HG03520 (cell line): ENCODE data around the gene PCNT.

Experiments used
- ATAC-seq: cut with Tn5 transposase; IDR thresholded peaks from one replicate; pipeline ENCODE4 v1.9.1; 2021; ENCODE audit warnings: mild to moderate bottlenecking, moderate library complexity; ENCODE audit not compliant: unreplicated experiment

PCNT gene

DNA sequence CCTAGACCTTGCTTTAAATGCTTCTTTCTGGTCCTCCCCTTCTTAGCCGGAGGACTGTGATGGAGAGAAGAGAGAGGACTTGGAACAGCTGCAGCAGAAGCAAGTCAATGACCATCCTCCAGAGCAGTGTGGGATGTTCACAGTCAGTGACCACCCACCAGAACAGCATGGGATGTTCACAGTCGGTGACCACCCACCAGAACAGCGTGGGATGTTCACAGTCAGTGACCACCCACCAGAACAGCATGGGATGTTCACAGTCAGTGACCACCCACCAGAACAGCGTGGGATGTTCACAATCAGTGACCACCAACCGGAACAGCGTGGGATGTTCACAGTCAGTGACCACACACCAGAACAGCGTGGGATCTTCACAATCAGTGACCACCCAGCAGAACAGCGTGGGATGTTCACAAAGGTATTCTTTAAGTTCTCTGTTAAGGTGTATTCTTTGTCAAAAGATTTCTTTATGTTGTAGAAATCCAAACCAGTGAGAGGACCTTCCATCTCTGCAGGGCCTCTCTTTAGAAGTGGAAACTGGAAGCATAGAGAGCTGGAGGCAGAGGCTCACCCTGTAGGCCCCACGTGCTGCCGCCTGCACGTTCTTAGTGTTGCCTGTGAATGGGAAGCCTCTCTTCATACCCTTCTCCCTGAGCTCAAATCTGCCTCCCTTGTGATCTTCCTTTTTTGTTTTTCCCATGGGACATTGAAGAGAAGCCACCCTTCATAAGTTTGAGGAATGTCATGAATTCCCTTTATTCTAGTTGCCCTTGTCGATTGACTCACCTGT, 10.6 kb downstream of the PCNT start:
- ATAC-seq = no peak

DNA sequence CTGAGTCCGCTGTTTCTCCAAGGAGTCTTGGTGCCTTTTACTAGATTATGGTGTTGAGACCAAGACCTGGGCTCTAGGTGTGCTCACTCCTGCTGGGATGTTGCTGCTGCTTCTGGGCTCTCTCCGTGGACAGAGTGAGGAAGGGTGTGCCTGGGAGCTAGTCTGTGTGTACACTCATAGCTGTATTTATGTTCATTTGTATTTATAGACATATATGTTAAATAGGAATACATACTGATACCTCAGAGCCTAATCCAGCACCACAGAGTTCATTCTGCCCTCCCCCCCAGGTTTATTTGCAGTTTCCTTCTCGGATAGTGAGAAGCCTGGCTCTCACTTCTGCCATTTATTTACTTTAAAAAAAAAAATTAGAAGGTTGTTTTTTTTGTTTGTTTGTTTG, 12.6 kb downstream of the PCNT start:
- ATAC-seq = no peak

DNA sequence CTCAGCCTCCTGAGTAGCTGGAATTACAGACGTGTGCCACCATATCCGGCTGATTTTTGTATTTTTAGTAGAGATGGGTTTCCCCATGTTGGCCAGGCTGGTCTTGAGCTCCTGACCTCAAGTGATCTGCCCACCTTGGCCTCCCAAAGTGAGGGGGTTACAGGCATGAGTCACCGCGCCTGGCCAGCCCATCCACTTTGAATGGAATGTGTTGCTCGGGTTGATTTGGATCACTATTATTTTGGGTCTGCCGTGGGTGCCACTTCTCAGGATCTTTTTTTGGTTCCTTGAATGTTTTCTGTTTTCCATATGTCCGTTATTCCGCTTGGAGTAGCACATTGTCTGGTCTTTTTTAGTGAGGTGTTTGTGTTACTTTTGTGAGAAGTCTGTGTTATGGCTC, 17.0 kb downstream of the PCNT start:
- ATAC-seq = no peak

DNA sequence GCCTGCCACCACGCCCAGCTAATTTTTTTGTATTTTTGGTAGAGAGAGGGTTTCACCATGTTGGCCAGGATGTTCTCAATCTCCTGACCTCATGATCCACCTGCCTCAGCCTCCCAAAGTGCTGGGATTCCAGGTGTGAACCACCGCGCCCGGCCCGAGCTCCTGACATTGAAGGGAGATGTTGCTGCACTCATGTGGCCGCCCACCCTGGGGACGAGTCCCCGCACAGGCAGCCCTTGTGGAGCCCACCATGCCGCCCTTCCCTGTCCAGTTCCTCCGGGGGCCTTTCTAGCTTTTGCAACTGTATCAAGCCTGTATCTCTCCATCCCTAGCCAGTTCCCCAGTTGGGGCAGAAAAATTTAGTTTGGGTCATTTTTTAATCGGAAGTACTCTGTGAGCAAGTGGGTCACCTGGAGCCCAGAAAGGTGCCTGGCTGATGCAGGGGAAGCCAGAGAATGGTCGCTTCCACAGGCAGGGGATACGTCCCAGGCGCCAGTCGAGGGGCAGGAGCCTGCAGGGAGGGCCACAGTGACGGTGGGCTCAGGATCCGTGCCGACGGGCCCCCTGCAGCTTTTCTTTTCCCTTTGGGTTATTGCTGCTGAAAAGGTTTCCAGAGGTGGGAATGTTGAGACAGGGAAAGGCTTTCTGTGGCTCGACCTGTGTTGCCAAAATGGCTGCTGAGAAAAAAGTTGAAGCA, 20.4 kb downstream of the PCNT start:
- no peak for ATAC-seq

DNA sequence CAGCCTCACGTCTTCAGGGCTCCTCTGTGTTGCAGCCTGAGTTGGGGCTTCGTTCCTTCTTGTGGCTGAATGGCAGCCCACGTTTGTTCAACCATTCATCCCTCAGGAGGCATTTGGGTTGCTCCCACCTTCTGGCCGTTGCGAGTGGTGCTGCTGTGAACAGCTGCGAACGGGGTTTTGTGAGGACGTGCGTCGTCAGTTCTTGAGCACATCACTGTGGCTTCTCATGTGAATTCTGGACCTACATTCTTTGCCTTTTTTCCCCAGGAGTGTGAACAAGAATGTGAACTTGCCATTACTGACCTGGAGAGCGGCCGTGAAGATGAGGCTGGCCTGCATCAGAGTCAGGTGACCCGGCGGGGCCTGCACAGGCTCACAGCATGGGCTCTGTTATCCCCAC, 21.9 kb downstream of the PCNT start:
- no peak for ATAC-seq

DNA sequence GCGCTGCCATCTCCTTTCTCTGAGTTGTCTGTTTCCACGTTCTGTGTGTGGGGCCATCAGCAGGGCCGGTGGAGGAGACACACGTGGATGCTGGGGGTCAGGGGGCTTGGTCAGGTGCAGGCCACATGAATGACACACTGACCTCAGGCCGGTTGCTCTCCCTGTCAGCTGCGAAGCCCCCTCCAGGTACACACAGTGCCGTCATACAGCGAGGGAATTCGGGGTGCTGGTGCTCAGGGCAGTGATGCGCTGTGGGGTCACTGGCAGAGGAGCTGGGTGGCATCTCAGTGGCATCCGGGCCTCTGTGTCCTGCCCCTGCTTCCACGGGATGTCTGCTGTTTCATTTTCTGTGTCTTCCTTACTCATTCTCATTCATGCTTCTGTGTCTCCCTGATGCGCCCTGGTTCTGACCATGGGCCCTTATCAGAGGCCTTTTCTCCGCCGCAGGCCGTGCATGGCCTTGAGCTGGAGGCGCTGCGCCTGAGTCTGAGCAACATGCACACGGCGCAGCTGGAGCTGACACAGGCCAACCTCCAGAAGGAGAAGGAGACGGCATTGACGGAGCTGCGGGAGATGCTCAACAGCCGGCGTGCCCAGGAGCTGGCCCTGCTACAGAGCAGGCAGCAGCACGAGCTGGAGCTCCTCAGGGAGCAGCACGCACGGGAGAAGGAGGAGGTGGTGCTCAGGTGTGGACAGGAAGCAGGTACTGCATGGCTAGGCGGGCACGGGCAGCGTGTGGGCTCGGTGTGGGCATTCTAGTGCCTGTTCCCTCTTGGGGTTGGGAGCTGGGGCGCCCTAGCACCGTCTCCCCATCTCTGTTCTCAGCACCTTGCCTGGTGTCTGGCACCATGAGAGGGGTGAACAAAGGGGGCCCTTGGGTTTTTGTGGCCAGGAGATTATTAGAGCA, 22.6 kb downstream of the PCNT start:
- ATAC-seq = no peak

DNA sequence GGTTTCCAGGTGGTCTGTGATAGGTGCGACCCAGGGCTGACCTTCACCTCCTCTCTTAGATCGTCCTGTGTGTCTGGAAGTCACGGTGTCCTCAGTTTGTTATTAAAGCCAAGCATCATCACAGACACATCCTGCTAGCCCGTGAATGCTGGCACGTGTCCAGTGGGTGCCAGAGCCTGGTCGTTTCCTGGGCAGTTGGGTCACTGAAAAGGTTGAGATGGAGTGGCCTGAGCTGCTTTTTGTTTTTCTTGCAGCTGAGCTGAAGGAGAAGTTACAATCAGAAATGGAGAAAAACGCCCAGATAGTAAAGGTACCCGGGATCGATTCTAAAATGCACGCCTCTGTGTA, 23.2 kb downstream of the PCNT start:
- no peak for ATAC-seq

DNA sequence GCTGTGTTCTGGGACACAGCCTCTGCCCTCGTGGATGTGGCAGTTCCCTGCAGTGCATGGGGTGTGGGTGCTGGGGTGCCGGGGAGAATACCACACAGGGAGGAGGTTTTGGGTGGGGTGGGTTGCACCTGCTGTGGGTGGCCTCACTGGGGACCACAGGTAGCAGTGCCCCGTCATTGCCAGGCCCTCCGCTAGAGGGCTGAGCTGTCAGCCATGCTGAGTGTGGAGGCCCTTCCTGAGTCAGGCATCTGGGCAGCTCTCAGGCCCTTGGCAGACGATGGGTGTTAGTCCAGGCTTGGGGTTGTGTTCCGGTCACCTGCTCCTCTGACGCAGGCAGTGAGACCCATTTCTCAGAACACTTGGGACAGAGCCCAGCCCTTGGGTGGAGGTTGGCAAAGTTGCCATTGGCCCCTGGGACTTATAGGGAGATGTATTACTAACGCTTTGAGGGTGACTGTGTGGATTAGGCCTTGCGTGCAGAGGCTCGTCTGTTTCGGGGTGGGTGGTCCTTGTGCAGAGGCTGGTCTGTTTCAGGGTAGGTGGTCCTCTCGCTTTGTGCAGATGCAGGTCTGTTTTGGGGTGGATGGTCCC, 23.9 kb downstream of the PCNT start:
- ATAC-seq = no peak

DNA sequence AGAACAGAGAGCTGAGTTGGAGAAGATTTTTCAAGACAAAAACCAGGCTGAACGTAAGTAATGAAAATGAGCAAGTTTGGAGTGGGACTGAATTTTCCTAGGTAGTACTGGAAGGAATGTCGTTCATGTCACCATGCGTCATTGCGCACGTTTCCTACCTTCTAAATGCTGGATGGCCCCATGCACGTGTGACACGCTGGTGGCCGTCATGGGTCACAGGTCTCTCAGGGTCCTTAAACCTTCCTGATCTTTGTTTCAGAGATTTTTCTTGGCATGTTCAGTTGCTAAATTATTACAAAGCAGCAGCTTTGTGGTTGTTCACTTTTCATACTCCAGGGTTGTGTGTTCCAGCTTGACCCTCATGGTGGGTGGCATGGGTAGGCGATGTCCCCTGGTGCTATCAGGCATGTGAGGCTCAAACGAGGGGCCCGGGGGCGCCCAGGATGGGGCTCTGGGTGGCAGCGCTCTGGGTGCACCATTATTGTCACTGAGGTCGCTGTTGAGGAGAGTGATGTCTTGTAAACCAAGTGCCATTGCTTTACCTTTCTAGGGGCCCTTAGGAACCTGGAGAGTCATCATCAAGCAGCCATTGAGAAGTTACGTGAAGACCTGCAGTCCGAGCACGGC, 25.3 kb downstream of the PCNT start:
- ATAC-seq = no peak

DNA sequence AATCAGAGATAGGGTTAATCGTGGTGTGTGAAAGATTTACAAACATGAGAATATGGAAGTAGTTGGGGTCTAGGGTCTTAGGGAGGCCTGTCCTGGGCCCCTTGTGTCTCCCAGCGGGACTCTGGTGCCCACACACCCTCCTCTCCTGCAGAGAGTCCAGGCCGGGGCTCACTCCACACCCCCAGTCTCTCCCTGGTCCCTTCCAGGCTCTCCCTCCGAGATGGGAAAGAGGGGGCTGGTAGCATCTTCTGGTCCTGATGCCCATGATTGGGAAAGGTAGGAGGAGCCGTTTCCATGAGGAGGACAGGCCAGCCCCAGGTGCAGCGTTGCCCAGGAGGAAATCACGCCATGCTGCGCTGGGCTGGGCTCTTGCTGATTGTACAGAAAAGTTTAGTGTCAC, 26.6 kb downstream of the PCNT start:
- ATAC-seq = no peak

DNA sequence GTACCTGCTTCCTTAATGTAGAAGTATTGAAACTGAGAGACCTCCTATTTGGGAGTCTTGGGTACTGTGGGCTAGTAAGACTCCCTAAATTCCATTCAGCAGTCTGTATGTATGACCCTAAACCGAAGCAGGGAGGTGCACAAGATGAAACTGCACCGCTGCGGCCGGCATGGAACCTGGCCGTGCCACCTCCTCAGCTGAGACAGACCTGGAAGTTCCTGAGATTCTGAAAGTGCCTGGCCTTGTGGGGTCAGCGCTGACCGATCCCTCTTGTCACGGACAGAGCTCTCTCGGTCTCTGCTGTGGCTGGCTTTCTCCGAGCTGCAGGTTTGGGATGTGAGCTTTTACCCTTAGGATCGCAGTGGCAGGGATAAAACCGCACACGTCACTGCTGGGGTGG, 27.0 kb downstream of the PCNT start:
- no peak for ATAC-seq

DNA sequence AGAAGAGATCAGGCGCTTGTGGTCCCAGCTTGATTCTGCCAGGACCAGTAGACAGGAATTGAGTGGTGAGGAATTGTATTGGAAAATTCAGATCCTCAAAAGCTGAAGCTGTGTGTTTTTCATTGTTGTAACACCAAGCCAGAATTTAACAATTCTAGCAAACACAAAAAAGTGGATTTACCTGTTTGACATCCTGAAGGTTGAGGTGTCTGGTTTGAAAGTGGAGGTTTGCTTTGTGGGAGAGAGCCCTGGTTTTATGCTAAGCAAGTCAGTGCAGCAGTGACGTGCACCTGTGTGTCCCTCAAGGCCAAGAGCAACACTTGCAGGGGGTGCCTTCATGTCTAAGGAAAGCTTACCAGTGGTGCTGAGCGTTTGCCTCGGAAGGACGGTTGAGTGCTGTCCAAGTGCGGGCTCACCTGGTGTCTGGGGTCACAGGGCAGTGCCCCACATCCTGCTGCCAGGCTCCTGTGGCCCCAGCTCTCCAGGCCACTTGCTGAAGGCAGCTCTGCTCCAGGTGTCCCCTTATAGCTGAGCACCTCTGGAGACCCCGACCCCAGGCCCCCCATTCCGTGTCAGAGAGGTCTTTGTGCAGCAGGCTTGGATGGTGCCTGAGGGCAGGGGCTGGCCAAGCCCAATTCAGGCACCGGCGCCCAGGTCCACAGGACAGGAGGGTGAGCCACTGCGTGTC, 27.7 kb downstream of the PCNT start:
- no peak for ATAC-seq

DNA sequence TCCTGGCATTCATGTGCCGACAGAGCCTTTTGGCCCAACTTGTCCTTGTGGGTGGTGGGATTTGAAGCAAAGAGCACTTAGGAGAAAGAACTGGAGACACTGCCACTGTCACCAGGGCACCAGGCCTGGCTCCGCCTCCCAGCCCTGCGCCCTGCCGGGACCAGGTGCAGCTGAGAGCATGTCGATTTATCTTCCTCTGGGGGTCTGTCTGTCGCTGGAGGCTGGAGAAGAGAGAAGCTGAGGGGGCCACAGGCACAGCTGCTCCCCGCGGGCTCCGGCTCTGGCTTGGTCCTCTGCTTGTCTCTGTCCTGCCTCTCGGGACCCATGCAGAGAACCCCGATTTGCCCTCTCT, 28.2 kb downstream of the PCNT start:
- ATAC-seq = no peak

DNA sequence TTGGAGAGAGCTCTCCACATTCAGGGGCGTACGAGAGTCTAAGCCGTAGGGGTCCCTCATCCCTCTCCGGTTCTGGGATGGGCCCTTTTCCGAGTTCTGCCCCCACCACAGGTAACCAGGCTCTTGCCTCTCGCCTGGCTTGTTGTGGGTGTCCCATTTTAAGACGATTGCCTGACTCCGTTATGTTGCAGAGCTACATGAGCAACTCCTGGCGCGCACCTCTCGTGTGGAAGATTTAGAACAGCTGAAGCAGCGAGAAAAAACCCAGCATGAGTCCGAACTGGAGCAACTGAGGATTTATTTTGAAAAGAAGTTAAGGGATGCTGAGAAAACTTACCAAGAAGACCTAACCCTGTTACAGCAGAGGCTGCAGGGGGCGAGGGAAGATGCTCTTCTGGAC, 29.0 kb downstream of the PCNT start:
- ATAC-seq = no peak

DNA sequence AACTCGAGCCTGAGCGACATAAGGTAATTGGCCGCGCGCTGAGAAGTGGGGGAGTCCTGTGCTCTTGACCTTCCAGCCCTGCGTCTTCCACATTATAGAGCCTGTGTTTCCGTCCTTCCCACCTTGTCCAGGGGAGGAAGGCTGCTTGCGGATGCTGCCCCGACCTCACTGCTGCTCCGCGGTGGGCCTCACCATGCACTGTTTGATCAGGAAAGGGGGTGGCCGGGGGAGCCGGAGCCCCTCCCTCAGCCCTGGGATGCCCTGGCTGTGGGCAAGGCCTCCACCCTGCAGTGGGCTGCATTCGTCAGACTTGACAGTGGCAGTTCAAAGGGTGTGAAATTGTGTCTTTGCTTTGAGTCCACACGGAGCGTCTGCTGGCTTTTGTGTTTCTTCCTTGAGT, 30.1 kb downstream of the PCNT start:
- no peak for ATAC-seq

DNA sequence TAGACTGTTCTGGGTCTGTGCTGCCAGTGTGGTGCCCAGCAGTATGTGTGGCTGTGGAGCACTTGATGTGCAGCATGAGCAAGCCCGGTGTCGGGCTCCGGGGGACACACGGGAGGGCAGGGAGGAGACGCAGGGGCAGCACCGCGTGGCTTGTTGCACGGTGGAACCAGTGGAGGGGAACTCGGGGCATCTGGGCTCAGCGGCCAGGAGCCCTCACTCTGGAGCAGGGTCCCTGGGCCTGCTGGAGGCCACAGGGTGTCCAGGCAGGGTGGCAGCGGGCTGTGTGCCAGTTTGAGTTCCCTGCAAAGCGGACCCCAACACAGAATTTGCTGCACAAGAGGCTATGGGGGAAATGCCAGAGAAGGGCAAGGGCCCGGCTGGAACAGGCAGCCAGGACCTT, 30.6 kb downstream of the PCNT start:
- no peak for ATAC-seq

DNA sequence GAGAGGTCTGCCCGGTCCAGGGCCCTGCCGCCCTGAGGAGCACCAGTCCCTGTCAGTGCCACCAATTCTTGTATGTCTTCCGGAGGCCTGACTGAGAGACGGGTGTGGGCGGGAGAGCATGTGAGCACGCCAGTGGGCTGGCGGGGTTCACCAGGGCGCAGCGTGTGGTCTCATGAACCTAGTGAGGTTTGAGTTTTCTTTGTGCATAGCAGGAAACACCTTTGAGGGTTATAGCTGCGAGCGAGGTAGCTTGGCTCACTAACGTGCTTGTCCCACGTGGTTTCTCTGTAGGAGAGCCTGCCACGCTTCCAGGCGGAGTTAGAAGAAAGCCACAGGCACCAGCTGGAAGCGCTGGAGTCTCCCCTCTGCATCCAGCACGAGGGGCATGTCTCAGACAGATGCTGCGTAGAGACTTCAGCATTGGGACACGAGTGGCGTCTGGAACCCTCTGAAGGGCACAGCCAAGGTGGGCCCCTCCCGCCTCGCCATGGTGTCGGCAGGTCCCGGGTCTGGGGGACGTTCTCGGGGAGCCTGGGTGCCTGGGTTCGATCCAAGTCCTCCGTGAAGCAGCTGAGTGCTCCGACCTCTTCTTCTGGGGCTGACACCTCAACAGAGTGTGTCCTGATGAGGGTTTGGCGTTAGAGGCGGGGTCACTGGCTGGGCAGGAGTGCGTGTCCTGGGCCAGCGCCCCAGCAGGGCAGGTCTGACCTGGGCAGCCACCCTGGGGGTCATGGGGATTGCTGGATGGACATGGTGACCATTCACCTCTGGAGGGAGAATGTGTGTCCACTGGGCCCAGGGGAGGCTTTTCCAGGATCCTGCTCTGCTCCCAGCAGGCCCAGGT, 31.4 kb downstream of the PCNT start:
- no peak for ATAC-seq

DNA sequence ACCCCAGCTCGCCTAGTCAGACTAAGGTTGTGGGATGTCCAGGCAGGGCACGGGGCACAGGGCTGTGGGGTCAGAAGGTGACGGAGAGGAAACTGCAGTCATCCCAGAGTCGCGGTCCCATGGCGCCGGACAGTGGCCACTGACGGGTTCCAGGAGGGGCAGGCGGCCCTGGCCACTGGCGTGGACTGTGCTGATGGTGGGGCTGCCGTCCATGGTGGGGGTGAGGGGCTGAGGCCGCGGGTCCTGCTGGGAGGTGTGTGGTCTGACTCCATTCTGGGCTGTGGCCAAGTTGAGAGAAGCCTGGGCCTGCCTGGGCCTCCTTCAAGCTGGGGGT, 32.0 kb downstream of the PCNT start:
- no peak for ATAC-seq

DNA sequence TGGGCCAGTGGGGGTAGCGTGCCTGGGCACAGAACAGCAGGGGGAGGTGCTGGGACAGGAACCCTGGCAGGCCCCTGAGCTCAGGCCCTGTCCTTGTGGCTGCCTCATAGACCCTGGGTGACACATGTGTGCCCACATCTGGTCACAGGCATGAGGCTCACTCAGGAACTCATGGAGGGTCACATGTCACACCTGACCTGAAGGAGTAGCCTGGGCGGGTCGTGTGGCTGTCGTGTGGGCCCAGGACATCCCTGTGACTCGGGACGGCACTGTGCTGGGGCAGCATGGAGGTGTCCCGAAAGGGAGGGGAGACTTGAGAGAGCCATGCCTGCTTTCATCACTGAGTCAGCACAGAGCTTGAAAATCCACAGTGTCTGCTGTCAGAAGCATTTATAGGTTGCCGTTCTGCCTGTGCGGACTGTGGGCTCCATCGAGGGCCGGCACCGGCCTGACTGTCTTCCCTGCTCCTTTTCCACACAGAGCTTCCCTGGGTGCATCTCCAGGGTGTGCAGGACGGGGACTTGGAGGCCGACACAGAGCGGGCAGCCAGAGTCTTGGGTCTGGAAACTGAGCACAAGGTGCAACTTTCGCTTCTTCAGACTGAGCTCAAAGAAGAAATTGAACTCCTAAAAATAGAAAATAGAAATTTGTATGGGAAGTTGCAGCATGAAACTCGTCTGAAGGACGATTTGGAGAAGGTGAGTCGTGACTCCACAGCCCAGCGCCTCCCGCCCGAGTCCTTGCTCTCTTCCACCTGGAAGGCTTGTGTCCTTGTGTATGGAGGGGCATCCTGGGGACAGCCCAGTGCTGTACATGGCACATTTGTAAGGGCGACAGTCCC, 32.8 kb downstream of the PCNT start:
- ATAC-seq = no peak
